ENCODE measurements around the gene PHACTR4.
"Not testable (repeated sequence)": the region's sequence is repeated elsewhere in the genome, so short reads cannot be mapped to it uniquely, and the experiment has no call there.

PHACTR4 gene

DNA sequence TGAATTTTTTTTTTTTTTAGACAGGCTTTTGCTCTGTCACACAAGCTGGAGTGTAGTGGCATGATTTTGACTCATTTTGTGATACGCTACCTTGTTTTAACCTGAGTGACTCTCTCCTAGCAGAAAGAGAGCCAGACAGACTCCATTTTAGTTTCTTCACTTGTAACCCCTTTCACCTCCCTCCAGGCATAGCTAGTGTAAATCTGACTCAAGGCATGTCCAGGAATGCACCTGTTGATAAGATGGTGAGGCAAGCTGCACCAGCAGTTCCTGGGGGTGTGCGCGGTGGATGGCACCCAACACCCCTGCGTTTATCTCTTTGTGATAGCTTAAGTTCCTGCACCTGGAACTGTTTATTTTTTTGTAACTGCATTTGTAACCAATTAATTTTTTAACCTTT lies 4.7 kb upstream of the PHACTR4 start:
- TF ChIP-seq CTCF (IDR thresholded peaks at IDR 0.05; ENCODE audit: insufficient read depth, low read length, missing control alignments): no peak
- H3K4me3 ChIP-seq (ENCODE audit: low read depth, low read length): no peak overlapping the region
- POLR2A ChIA-PET: no interaction called here
- CTCF ChIA-PET: interaction anchor here (1.0 to 2.3 kb wide), 5 partner anchors 9 to 503 kb away, joined by 3 to 9 read pairs (median 5); no protein-coding TSS in a partner anchor
- DNase-seq (ENCODE audit: low read depth, low spot score): no peak

DNA sequence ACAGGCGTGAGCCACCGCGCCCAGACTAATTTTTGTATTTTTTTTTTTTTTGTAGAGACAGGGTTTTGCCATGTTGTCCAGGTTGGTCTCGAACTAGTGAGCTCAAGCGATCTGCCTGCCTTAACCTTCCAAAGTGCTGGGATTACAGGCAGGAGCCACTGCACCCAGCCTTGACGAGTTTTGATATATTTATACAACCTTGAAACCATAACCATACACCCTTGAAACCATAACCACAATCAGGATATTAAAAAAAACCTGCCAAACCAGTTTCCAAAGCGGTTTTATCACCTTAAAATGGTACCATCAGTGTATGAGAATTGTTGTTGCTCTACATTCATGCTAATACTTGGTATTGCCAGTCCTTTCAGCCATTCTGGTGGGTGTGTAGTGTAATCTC lies 3.7 kb upstream of the PHACTR4 start:
- DNase-seq (ENCODE audit: low read depth, low spot score): no peak
- ChIA-PET CTCF (interaction anchor here (1.0 to 2.3 kb wide), 4 partner anchors 10 to 237 kb away, joined by 3 to 9 read pairs (median 6); no protein-coding TSS in a partner anchor), POLR2A (no interaction called here)
- no peak overlapping the region for H3K4me3 ChIP-seq (ENCODE audit: low read depth, low read length)
- TF ChIP-seq CTCF (IDR thresholded peaks at IDR 0.05; ENCODE audit: insufficient read depth, low read length, missing control alignments): no peak

- POLR2A ChIA-PET: not testable (repeated sequence)
Observed at GRCh38 chr1:28368608-28369007, 932 bp upstream of the PHACTR4 start.

GRCh38 chr1:28370239-28371009 lies 884 bp downstream of the PHACTR4 start:
- H3K4me3 ChIP-seq (ENCODE audit: low read depth, low read length): peak overlapping the region; percentile 88
- TF ChIP-seq CTCF (IDR thresholded peaks at IDR 0.05; ENCODE audit: insufficient read depth, low read length, missing control alignments): no peak
- POLR2A ChIA-PET: interaction anchor here (0.5 to 2.0 kb wide), 6 partner anchors 24 to 250 kb away, joined by 3 to 9 read pairs (median 3); no protein-coding TSS in a partner anchor
- CTCF ChIA-PET: interaction anchor here (1.8 to 2.1 kb wide), 2 partner anchors 11 to 121 kb away, joined by 7 to 28 read pairs; no protein-coding TSS in a partner anchor
- DNase-seq (ENCODE audit: low read depth, low spot score): no peak

More at GRCh38 chr1:28368608-28369007, 932 bp upstream of the PHACTR4 start:
- H3K4me3 ChIP-seq (ENCODE audit: low read depth, low read length); DNase-seq (ENCODE audit: low read depth, low spot score): not testable (repeated sequence)
- CTCF ChIA-PET: interaction anchor here (0.7 to 2.6 kb wide), 5 partner anchors 9 to 234 kb away, joined by 3 to 33 read pairs (median 6); no protein-coding TSS in a partner anchor

DNA sequence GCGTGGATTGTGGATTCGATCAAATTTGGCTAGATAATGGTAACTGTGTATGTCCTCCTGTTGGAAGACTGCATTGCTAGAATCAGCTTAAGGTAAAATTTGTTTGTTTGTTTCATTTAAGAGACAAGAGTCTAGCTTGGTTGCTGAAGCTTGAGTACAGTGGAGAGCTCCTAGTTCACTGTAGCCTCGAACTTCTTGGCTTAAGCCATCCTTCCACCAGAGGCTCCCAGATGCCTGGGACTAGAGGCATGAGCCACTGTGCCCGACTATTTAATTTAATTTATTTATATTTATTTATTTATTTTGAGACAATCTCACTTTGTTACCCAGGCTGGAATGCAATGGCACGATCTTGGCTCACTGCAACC lies 1.5 kb downstream of the PHACTR4 start:
- DNase-seq (ENCODE audit: low read depth, low spot score): no peak
- ChIA-PET CTCF (interaction anchor here (1.8 to 2.1 kb wide), 2 partner anchors 12 to 122 kb away, joined by 7 to 28 read pairs; no protein-coding TSS in a partner anchor), POLR2A (interaction anchor here (0.5 to 2.0 kb wide), 5 partner anchors 31 to 249 kb away, joined by 3 to 9 read pairs (median 3); no protein-coding TSS in a partner anchor)
- peak overlapping the region; percentile 88 for H3K4me3 ChIP-seq (ENCODE audit: low read depth, low read length)
- no peak for TF ChIP-seq CTCF (IDR thresholded peaks at IDR 0.05; ENCODE audit: insufficient read depth, low read length, missing control alignments)

DNA sequence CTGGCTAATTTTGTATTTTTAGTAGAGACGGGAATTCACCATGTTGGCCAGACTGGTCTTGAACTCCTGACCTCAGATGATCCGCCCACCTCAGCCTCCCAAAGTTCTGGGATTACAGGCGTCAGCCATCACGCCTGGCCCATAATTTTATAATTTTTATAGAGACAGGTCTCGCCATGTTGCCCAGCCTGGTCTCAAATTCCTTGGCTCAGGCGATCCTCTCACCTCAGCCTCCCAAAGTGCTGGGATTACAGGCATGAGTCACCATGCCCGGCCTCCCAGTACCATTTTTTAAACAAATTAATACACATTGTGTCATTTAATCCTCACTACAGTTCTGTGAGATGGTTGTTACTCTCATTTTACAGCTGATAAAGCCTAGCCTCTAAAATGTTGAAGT lies 3.9 kb downstream of the PHACTR4 start:
- DNase-seq (ENCODE audit: low read depth, low spot score); H3K4me3 ChIP-seq (ENCODE audit: low read depth, low read length): not testable (repeated sequence)
- ChIA-PET CTCF (interaction anchor here (0.6 to 3.1 kb wide), 3 partner anchors 12 to 230 kb away, joined by 3 to 22 read pairs (median 6); no protein-coding TSS in a partner anchor), POLR2A (interaction anchor here (0.8 to 1.8 kb wide), 2 partner anchors 137 to 208 kb away, joined by 4 read pairs; no protein-coding TSS in a partner anchor)

- ChIA-PET CTCF (interaction anchor here (1.5 to 3.1 kb wide), 2 partner anchors 15 to 229 kb away, joined by 6 to 22 read pairs; no protein-coding TSS in a partner anchor), POLR2A (interaction anchor here (0.8 to 1.8 kb wide), 2 partner anchors 136 to 208 kb away, joined by 4 read pairs; no protein-coding TSS in a partner anchor)
- peak; percentile 62 for DNase-seq (ENCODE audit: low read depth, low spot score)
- TF ChIP-seq CTCF (IDR thresholded peaks at IDR 0.05; ENCODE audit: insufficient read depth, low read length, missing control alignments): no peak
- H3K4me3 ChIP-seq (ENCODE audit: low read depth, low read length): no peak overlapping the region
Observed at GRCh38 chr1:28374297-28374696, 4.8 kb downstream of the PHACTR4 start.

- POLR2A ChIA-PET; DNase-seq (ENCODE audit: low read depth, low spot score); H3K4me3 ChIP-seq (ENCODE audit: low read depth, low read length): not testable (repeated sequence)
- CTCF ChIA-PET: interaction anchor here (1.2 to 3.1 kb wide), 2 partner anchors 17 to 45 kb away, joined by 4 to 22 read pairs; no protein-coding TSS in a partner anchor
Observed at GRCh38 chr1:28375598-28375997, 6.1 kb downstream of the PHACTR4 start.

- H3K4me3 ChIP-seq (ENCODE audit: low read depth, low read length); DNase-seq (ENCODE audit: low read depth, low spot score); POLR2A ChIA-PET: not testable (repeated sequence)
- CTCF ChIA-PET: interaction anchor here (1.2 kb wide), 1 partner anchor 45 kb away, joined by 4 read pairs; no protein-coding TSS in a partner anchor
Observed at GRCh38 chr1:28376195-28376594, 6.7 kb downstream of the PHACTR4 start.
